Dendritic cell treated with granulocyte-macrophage colony-stimulating factor and Interleukin-4, amounts not matched to agents 40 ng/mL and 50 ng/mL, for 4 days (primary cell): ENCODE measurements around the gene ABLIM2.

ENCODE experiments used
- H3K27ac Mint-ChIP-seq: one replicate; pipeline ENCODE4 v1.8.0; 2022; ENCODE audit warnings: mild to moderate bottlenecking, mixed read lengths
- H3K27me3 Mint-ChIP-seq: one replicate; pipeline ENCODE4 v1.8.0; 2022; ENCODE audit warnings: mild to moderate bottlenecking, mixed read lengths
- H3K36me3 Mint-ChIP-seq: one replicate; pipeline ENCODE4 v1.8.0; 2022; ENCODE audit warnings: low read depth, mixed read lengths
- H3K4me1 Mint-ChIP-seq: one replicate; pipeline ENCODE4 v1.8.0; 2022; ENCODE audit warnings: low read depth, mixed read lengths
- H3K4me3 Mint-ChIP-seq: one replicate; pipeline ENCODE4 v1.8.0; 2022; ENCODE audit warnings: mild to moderate bottlenecking, moderate library complexity, mixed read lengths
- H3K9me3 Mint-ChIP-seq: one replicate; pipeline ENCODE4 v1.8.0; 2022; ENCODE audit warnings: mixed read lengths
- intact Hi-C: fragments of 100-400 bp; cut with micrococcal nuclease; formaldehyde crosslinking; loops from one replicate; pipeline ENCODE4 v1.15.0; 2022

The ABLIM2 gene

DNA sequence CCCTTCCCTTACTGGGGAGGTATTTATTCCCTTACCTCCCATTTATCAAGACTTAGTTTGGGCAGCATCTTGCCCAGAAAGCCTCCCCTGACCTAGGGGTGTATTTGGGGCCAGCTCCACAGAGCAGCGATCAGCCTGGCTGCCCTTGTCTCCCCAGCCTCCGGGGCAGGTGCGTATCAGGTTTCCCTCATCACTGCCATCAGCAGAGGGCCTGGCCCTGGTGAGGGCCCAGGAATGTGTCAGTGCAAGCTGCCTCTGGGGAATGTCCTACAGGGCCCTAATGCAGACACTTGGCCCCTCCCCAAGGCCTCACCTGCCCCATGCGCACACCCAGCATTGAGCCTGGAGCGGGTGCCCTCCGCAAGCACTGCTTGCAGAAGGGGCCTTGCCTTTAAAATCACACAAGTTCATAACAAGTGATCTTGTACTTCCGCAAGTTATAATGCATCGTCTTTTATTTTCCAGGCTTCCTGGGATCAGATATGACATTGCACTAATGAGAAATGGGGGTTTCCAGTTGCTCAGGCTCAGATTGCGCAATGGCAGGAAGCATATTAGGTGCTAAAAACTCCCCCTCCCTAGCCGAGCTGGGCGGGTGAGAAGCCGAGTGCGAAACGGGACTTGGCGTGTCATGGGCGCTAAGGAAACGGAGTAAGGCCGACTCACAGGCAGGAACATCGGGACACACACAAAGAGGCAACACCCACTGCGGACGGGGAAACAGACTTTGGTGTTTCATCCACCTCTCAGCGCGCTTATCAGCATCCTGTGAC is 193.5 kb downstream of the ABLIM2 start:
- no peaks in the 10 kb centered on the region for H3K9me3 Mint-ChIP-seq
- H3K4me1 Mint-ChIP-seq, result no peaks in the 10 kb centered on the region
- intact Hi-C loops, result no loop called here
- no peaks in the 10 kb centered on the region for H3K36me3 Mint-ChIP-seq
- H3K4me3 Mint-ChIP-seq, result no peak overlapping the region
- peaks cover 30% of the 10 kb centered on the region for H3K27me3 Mint-ChIP-seq
- H3K27ac Mint-ChIP-seq, result no peak overlapping the region

GRCh38 chr4:7964459-7964858 is 194.2 kb downstream of the ABLIM2 start:
- intact Hi-C loops, result no loop called here
- Mint-ChIP-seq H3K4me3 (no peak overlapping the region), H3K9me3 (no peaks in the 10 kb centered on the region), H3K27ac (no peak overlapping the region), H3K36me3 (no peaks in the 10 kb centered on the region), H3K4me1 (no peaks in the 10 kb centered on the region), H3K27me3 (peaks cover 26% of the 10 kb centered on the region)

DNA sequence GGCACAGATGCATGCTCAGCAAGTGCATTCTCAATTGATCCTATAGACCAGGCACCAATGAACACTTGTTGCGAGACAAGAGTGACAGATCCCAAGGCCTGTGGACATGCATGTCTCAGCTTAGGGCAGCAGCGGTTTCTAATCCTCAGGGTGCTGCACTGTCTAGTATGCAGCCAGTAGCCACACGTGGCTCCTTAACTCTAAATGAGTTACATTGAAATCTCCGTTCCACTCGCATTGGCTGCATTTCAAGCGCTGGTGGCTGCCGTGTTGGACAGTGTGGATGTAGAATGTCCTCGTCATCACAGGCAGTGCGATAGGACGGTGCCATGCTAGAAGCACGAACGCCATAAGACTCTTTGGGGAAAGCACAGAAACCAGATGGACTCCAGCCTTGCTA is 194.9 kb downstream of the ABLIM2 start:
- no peaks in the 10 kb centered on the region for H3K36me3 Mint-ChIP-seq
- no peaks in the 10 kb centered on the region for H3K9me3 Mint-ChIP-seq
- no peak overlapping the region for H3K27ac Mint-ChIP-seq
- intact Hi-C loops, result no loop called here
- H3K27me3 Mint-ChIP-seq, result peaks cover 28% of the 10 kb centered on the region
- H3K4me3 Mint-ChIP-seq, result no peak overlapping the region
- H3K4me1 Mint-ChIP-seq, result no peaks in the 10 kb centered on the region

GRCh38 chr4:7962609-7963508 is 195.8 kb downstream of the ABLIM2 start:
- no peak overlapping the region for H3K4me3 Mint-ChIP-seq
- no peaks in the 10 kb centered on the region for H3K36me3 Mint-ChIP-seq
- no peaks in the 10 kb centered on the region for H3K9me3 Mint-ChIP-seq
- no peak overlapping the region for H3K27ac Mint-ChIP-seq
- intact Hi-C loops, result no loop called here
- peaks cover 25% of the 10 kb centered on the region for H3K27me3 Mint-ChIP-seq
- no peaks in the 10 kb centered on the region for H3K4me1 Mint-ChIP-seq

DNA sequence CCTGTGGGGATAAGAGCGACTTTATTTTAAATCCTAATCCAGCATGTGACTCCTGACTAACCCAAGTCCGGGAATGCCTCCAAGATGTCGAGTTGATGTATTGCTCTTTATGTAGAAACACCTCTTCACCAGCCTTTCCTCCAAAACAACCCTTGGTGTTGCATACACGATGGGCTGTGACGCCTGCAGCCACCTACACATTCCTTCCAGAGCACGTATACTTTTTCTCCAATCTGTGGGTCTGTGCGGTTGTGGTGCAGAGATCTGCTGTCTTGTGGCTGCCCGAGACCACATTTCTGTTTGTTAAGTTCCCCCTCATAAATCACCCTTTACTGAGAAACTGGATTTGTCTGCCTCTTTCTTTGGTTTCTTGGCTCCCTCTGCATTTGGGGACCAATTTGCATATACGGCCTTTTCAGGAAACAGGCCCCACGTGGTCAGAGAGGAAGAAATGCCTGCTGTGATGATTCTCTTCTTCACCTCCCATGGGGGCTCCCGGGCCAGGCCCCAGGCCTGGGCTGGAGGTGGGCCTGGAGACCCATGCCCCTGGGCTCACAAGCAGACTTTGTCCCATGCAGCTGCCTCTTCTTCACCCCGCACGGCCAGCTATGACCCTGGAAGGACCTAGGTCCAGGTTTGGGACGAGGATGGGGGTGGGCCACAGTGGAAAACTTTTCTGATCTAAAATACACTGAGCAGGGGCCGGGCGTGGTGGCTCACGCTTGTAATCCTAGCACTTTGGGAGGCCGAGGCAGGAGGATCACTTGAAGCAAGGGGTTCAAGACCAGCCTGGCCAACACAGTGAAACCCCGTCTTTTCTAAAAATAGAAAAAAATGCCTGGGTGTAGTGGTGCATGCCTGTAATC is 197.6 kb downstream of the ABLIM2 start:
- intact Hi-C loops, result no loop called here
- H3K27ac Mint-ChIP-seq, result no peak overlapping the region

GRCh38 chr4:7960017-7960789 is 198.4 kb downstream of the ABLIM2 start:
- Mint-ChIP-seq H3K4me1 (no peaks in the 10 kb centered on the region), H3K4me3 (no peak overlapping the region), H3K9me3 (no peaks in the 10 kb centered on the region), H3K27me3 (peaks cover 24% of the 10 kb centered on the region), H3K27ac (no peak overlapping the region), H3K36me3 (no peaks in the 10 kb centered on the region)
- intact Hi-C loops, result no loop called here

More for the DNA sequence above, 197.6 kb downstream of the ABLIM2 start:
- peaks cover 25% of the 10 kb centered on the region for H3K27me3 Mint-ChIP-seq
- H3K9me3 Mint-ChIP-seq, result no peaks in the 10 kb centered on the region
- H3K4me3 Mint-ChIP-seq, result no peak overlapping the region
- no peaks in the 10 kb centered on the region for H3K4me1 Mint-ChIP-seq
- no peaks in the 10 kb centered on the region for H3K36me3 Mint-ChIP-seq

DNA sequence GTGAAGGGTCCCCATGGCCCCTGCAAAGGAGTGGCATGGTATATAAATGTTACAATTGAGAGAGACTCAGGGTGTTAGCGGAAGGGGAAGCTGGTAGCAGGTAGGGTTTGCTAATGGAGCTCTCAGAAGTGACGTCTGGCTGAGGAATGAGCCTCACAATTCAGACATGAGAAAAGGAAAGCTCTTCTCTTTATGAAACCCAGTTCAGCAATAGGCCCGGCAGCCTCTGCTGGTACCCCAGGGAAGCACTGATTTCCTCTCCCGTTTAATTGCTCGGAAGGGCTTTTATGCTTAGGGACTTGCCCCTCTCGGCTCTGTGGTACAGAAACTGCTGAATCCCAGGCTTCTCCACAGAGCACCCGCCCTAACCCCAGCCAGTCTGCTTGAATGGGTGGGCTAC is 199.5 kb downstream of the ABLIM2 start:
- Mint-ChIP-seq H3K4me1 (no peaks in the 10 kb centered on the region), H3K27ac (no peak overlapping the region), H3K36me3 (no peaks in the 10 kb centered on the region)

DNA sequence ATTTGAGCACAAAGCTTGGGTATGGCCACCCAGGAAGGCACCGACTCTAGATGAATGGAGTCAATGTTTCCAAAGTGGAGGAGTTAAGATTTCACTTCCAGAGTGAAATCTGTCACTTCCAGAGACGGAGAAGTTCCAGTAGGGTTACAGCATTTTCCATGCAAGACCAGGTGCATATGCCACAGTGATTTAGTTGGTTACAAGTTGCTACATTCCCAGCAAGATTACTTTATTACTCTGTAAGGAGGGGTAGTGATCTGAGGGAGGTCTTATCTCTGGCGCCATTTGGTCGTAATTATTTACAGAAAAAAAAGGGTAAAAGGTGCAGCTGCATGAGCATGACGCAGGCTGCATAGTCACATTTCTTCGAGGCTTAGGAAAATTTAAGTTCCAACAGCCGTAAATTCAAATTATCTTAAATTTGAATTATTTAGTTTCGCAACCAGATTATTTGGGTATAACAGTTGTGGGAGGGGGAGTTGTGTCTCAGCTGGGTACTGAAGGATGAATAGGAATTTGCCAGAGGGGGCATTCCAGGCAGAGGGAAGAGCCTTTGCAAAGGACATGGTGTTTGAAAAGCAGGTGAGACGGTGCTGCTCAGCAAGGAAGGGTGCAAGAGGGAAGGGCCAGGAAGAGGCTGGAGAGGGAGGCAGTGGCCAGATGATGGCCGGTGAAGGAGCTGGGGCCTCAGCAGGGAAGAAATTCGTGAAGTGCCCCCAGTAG is 201.5 kb downstream of the ABLIM2 start:
- Mint-ChIP-seq H3K27me3 (peaks cover 20% of the 10 kb centered on the region), H3K4me1 (no peaks in the 10 kb centered on the region), H3K27ac (no peak overlapping the region), H3K4me3 (no peak overlapping the region), H3K9me3 (no peaks in the 10 kb centered on the region), H3K36me3 (no peaks in the 10 kb centered on the region)
- intact Hi-C loops, result no loop called here

More for the DNA sequence above, 199.5 kb downstream of the ABLIM2 start:
- no peaks in the 10 kb centered on the region for H3K9me3 Mint-ChIP-seq
- intact Hi-C loops, result no loop called here
- H3K27me3 Mint-ChIP-seq, result peaks cover 24% of the 10 kb centered on the region
- no peak overlapping the region for H3K4me3 Mint-ChIP-seq

DNA sequence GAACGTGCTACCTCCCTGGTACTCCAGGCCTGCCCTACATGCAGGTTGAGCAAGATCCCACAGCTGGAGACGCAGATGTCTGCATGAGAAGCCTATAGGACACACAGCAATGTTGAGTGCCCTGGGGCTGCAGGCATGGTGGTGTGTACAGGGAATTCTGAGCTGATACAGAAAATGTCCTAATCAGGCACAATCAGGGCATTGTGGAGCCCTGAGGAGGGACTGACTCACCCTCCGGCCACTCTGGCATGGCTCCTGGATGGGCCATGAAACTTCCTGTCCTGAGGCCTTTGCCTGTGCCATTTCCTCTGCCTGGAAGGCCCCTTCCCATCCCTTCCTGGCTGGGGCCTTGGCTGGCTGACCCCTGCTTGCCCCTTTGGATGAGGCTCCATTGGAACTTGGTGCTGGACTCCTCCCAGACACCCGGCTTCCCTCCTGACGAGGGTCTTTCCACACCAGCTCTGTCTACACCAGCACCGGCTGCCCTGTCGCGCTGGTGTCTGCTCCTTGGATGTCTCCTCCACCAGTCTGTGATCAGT is 202.3 kb downstream of the ABLIM2 start:
- Mint-ChIP-seq H3K36me3 (no peaks in the 10 kb centered on the region), H3K4me1 (no peaks in the 10 kb centered on the region), H3K4me3 (no peak overlapping the region), H3K27ac (no peak overlapping the region), H3K27me3 (peaks cover 20% of the 10 kb centered on the region), H3K9me3 (no peaks in the 10 kb centered on the region)
- intact Hi-C loops, result no loop called here

DNA sequence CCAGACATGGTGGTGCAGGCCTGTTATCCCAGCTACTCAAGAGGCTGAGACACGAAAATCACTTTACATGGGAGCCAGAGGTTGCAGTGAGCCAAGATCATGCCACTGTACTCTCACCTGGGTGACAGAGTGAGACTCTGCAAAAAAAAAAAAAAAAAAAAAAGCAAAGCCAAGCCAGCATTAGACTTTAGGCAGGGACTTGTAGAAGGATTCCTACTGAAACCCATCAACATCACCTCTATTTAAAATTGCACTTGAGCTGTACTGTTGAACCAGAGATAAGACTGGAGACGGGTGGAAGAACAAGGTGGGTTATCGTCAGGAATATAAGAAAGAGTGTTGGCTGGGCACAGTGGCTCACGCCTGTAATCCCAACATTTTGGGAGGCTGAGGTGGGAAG is 203.2 kb downstream of the ABLIM2 start:
- Mint-ChIP-seq H3K36me3 (no peaks in the 10 kb centered on the region), H3K27me3 (peaks cover 15% of the 10 kb centered on the region), H3K9me3 (no peaks in the 10 kb centered on the region), H3K27ac (no peak overlapping the region), H3K4me1 (no peaks in the 10 kb centered on the region), H3K4me3 (no peak overlapping the region)
- intact Hi-C loops, result no loop called here

GRCh38 chr4:7952615-7953014 is 206.0 kb downstream of the ABLIM2 start:
- H3K4me3 Mint-ChIP-seq, result no peak overlapping the region
- H3K9me3 Mint-ChIP-seq, result no peaks in the 10 kb centered on the region
- peaks cover 16% of the 10 kb centered on the region for H3K27me3 Mint-ChIP-seq
- intact Hi-C loops, result no loop called here
- no peaks in the 10 kb centered on the region for H3K4me1 Mint-ChIP-seq
- H3K27ac Mint-ChIP-seq, result no peak overlapping the region
- no peaks in the 10 kb centered on the region for H3K36me3 Mint-ChIP-seq

- Mint-ChIP-seq H3K27ac (no peak overlapping the region), H3K27me3 (peaks cover 6% of the 10 kb centered on the region), H3K36me3 (no peaks in the 10 kb centered on the region), H3K4me1 (no peaks in the 10 kb centered on the region), H3K9me3 (no peaks in the 10 kb centered on the region), H3K4me3 (no peak overlapping the region)
- intact Hi-C loops, result no loop called here
These were observed 208.1 kb downstream of the ABLIM2 start for GRCh38 chr4:7950301-7951092.
